Endothelial cell of umbilical vein (primary cell): ENCODE measurements around the gene KRCC1. TPM values are rescaled to one million over a fixed set of nuclear protein-coding genes. Genes with fewer than 3 reads are reported as not detected.

Experiments
- BruUV-seq: library from RNA; stranded (reverse); fragments of 400-500 nt; replicated peaks from 2 replicates; lab custom pipeline; 2021; lab: Mats Ljungman, UMichigan
- CTCF ChIA-PET: fragments of 300-600, 350-600 bp; sonication (Branson Sonifier 250); formaldehyde crosslinking; loops from one replicate; lab custom pipeline; 2021; ENCODE audit warnings: antibody characterized with exemption, inconsistent platforms; lab: Charles Lee
- POLR2A ChIA-PET: fragments of 300-600, 350-600 bp; sonication (Branson Sonifier 250); formaldehyde crosslinking; loops from one replicate; lab custom pipeline; 2021; ENCODE audit warnings: antibody characterized with exemption, inconsistent platforms; lab: Charles Lee
- DNase-seq: peaks from one replicate; pipeline ENCODE4 v3.0.0-alpha.2; 2011; ENCODE audit warnings: low read depth, low spot score
- FAIRE-seq: peaks from 2 replicates; lab custom pipeline; 2011; peaks lifted over from hg19 to GRCh38; lab: Jason Lieb, UNC
- H2AFZ ChIP-seq: 2 replicates; pipeline ENCODE4 v1.6.0; 2012; ENCODE audit warnings: low read depth, low read length, control low read depth, inconsistent platforms
- H3K27ac ChIP-seq: 2 replicates; pipeline ENCODE4 v1.5.1; 2011; ENCODE audit warnings: low read depth, mild to moderate bottlenecking, control low read depth, low read length, moderate library complexity; ENCODE audit not compliant: insufficient read depth
- H3K27me3 ChIP-seq, 2 experiments: 2 replicates each; pipeline versions ENCODE4 v1.6.0 to v1.6.1; 2011; ENCODE audit warnings: low read length in 2 of 2, mixed read lengths in 1 of 2; ENCODE audit not compliant: control insufficient read depth in 2 of 2, insufficient read depth in 2 of 2
- H3K36me3 ChIP-seq, 2 experiments: 2 replicates in 1 of 2; 3 replicates in 1 of 2; pipeline ENCODE4 v1.5.1; 2011; ENCODE audit warnings: low read length in 2 of 2, mild to moderate bottlenecking in 1 of 2, moderate library complexity in 1 of 2; ENCODE audit not compliant: control insufficient read depth in 2 of 2, insufficient read depth in 2 of 2; ENCODE audit errors: extremely low read depth in 1 of 2
- H3K4me1 ChIP-seq: 3 replicates; pipeline ENCODE4 v1.5.1; 2011; ENCODE audit warnings: mild to moderate bottlenecking, low read length; ENCODE audit not compliant: control insufficient read depth, insufficient read depth; ENCODE audit errors: extremely low read depth
- H3K4me2 ChIP-seq: 2 replicates; pipeline ENCODE4 v1.6.1; 2011; ENCODE audit warnings: low read length, control low read depth, mixed read lengths; ENCODE audit not compliant: insufficient read depth
- H3K4me3 ChIP-seq, 3 experiments: fragments of 200-600 bp in 1 of 3; sonication (generic), shearing (Covaris generic) in 1 of 3; replicated peaks in 1 of 3; 2 replicates each; pipeline ENCODE4 v1.5.1; 2011 to 2016; ENCODE audit warnings: control low read depth in 3 of 3, low read length in 3 of 3, mild to moderate bottlenecking in 2 of 3, inconsistent platforms in 1 of 3, low read depth in 1 of 3, moderate library complexity in 1 of 3; ENCODE audit not compliant: insufficient read depth in 1 of 3
- H3K79me2 ChIP-seq: 2 replicates; pipeline ENCODE4 v1.6.0; 2012; ENCODE audit warnings: low read length, inconsistent platforms; ENCODE audit not compliant: control insufficient read depth, insufficient read depth
- H3K9ac ChIP-seq: replicated peaks from 2 replicates; pipeline ENCODE3; 2011; ENCODE audit warnings: low read length, control low read depth; ENCODE audit not compliant: insufficient read depth; ENCODE audit errors: extremely low read depth
- H3K9me1 ChIP-seq: replicated peaks from 3 replicates; pipeline ENCODE4 v1.6.0; 2011; ENCODE audit warnings: mild to moderate bottlenecking, low read length; ENCODE audit not compliant: control insufficient read depth, insufficient read depth; ENCODE audit errors: extremely low read depth
- H3K9me3 ChIP-seq: replicated peaks from 2 replicates; pipeline ENCODE4 v1.5.1; 2012; ENCODE audit warnings: low read length, inconsistent platforms; ENCODE audit not compliant: control insufficient read depth, insufficient read depth
- H4K20me1 ChIP-seq: replicated peaks from 2 replicates; pipeline ENCODE3; 2011; ENCODE audit warnings: mild to moderate bottlenecking, low read length; ENCODE audit not compliant: control insufficient read depth, insufficient read depth; ENCODE audit errors: extremely low read depth
- CTCF ChIP-seq, 2 donors: IDR thresholded peaks; 1 replicate in 1 of 2; 2 replicates in 1 of 2; pipeline ENCODE4 v1.5.1; 2011; ENCODE audit warnings: low read length in 2 of 2, mild to moderate bottlenecking in 2 of 2, moderate library complexity in 2 of 2, control low read depth in 1 of 2, inconsistent platforms in 1 of 2, low read depth in 1 of 2; ENCODE audit not compliant: insufficient read depth in 1 of 2; ENCODE audit errors: extremely low read depth in 1 of 2
- EZH2 ChIP-seq: IDR thresholded peaks from 2 replicates; pipeline ENCODE4 v1.6.1; 2012; ENCODE audit warnings: borderline replicate concordance, low read depth, mild to moderate bottlenecking, moderate library complexity, low read length, inconsistent platforms; ENCODE audit not compliant: severe bottlenecking
- FOS ChIP-seq: IDR thresholded peaks from 2 replicates; pipeline ENCODE4 v1.6.1; 2011; ENCODE audit warnings: mild to moderate bottlenecking, low read length, moderate library complexity, borderline replicate concordance; ENCODE audit not compliant: insufficient read depth
- GATA2 ChIP-seq: IDR thresholded peaks from 2 replicates; pipeline ENCODE4 v1.7.0; 2011; ENCODE audit warnings: low read depth, mild to moderate bottlenecking, moderate library complexity, mixed read lengths, low read length; ENCODE audit not compliant: insufficient read length, insufficient read depth
- JUN ChIP-seq: IDR thresholded peaks from 2 replicates; pipeline ENCODE4 v1.6.1; 2011; ENCODE audit warnings: borderline replicate concordance, low read depth; ENCODE audit not compliant: insufficient read length, insufficient read depth
- MAX ChIP-seq: IDR thresholded peaks from 2 replicates; pipeline ENCODE4 v1.6.1; 2011; ENCODE audit not compliant: insufficient read depth, insufficient read length
- MYC ChIP-seq: IDR thresholded peaks from one replicate; pipeline ENCODE4 v1.6.1; 2011; ENCODE audit warnings: mild to moderate bottlenecking, low read depth, low read length
- POLR2A ChIP-seq: IDR thresholded peaks from 2 replicates; pipeline ENCODE4 v1.6.1; 2012; ENCODE audit warnings: low read depth, mild to moderate bottlenecking, control low read depth, low read length
- POLR2AphosphoS5 ChIP-seq: IDR thresholded peaks from 2 replicates; pipeline ENCODE4 v1.6.1; 2012; ENCODE audit warnings: low read depth, mild to moderate bottlenecking, control low read depth, low read length, moderate library complexity; ENCODE audit not compliant: insufficient read depth
- dilution Hi-C: fragments of 300-500 bp; cut with MboI; formaldehyde crosslinking; loops from one replicate; pipeline ENCODE4 v1.15.0; 2019; ENCODE audit warnings: low sequenced_read_pairs; ENCODE audit not compliant: extremely low pct_ligation_motif_present
- intact Hi-C: fragments of 100-400 bp; cut with micrococcal nuclease; formaldehyde crosslinking; loops from one replicate; pipeline ENCODE4 v1.10.0; 2022
- polyA plus RNA-seq, 4 experiments: library from polyadenylated mRNA; depleted of rRNA in 3 of 4; stranded (reverse) in 3 of 4; unstranded in 1 of 4; fragments of >200 nt; gene quantifications; 2 replicates each; pipeline versions ENCODE4 v1.2.1 to v1.2.3, GENCODE V29; 2011 to 2012; ENCODE audit warnings: missing spikeins in 1 of 4
- total RNA-seq: library from RNA; stranded (reverse); gene quantifications from 2 replicates; pipeline ENCODE4 v1.2.3, GENCODE V29; 2021

KRCC1 gene
- total and polyA plus RNA-seq, 2 donors (not counting 3 experiments of a cell fraction or from before 2014, with no cell fraction given), result 7.4 to 15.0 TPM

GRCh38 chr2:88097891-88098557, 42.4 kb upstream of the KRCC1 start:
- CTCF ChIA-PET, result no interaction called here
- H3K4me3 ChIP-seq, result no peak overlapping the region
- H2AFZ ChIP-seq, result no peak overlapping the region
- H3K4me2 ChIP-seq, result no peak overlapping the region
- no peaks in the 10 kb centered on the region for H4K20me1 ChIP-seq
- no peaks in the 10 kb centered on the region for H3K9me3 ChIP-seq
- intact Hi-C loops, result no loop called here
- DNase-seq, result no peak
- H3K9ac ChIP-seq, result no peak overlapping the region
- TF ChIP-seq MYC (no peak), FOS (no peak), POLR2A (no peak)
- H3K9me1 ChIP-seq, result no peaks in the 10 kb centered on the region
- no TSS peak for BruUV-seq
- no peak overlapping the region for H3K27ac ChIP-seq
- H3K36me3 ChIP-seq, result no peaks in the 10 kb centered on the region
- FAIRE-seq, result no peak
- no peaks in the 10 kb centered on the region for H3K4me1 ChIP-seq
- H3K27me3 ChIP-seq, result no peaks in the 10 kb centered on the region
- POLR2A ChIA-PET, result no interaction called here
- no peaks in the 10 kb centered on the region for H3K79me2 ChIP-seq
- dilution Hi-C loops, result no loop called here

- DNase-seq (no peak), FAIRE-seq (no peak)
- no peaks in the 10 kb centered on the region for H3K4me1 ChIP-seq
- BruUV-seq, result no TSS peak
- ChIA-PET CTCF (no interaction called here), POLR2A (no interaction called here)
- H3K79me2 ChIP-seq, result no peaks in the 10 kb centered on the region
- TF ChIP-seq MAX (no peak), POLR2A (no peak), FOS (no peak), GATA2 (no peak), POLR2AphosphoS5 (no peak), JUN (no peak), EZH2 (no peak), CTCF (IDR thresholded peaks at IDR 0.05; ENCODE audit: extremely low read depth in 1 of 2, insufficient read depth in 1 of 2, low read depth in 1 of 2, low read length in 2 of 2) (no peak), MYC (no peak)
- H3K27me3 ChIP-seq, result no peaks in the 10 kb centered on the region
- no peaks in the 10 kb centered on the region for H4K20me1 ChIP-seq
- H3K27ac ChIP-seq, result no peak overlapping the region
- H3K4me2 ChIP-seq, result no peak overlapping the region
- no peaks in the 10 kb centered on the region for H3K36me3 ChIP-seq
- intact Hi-C loops (no loop called here), dilution Hi-C loops (no loop called here)
- H2AFZ ChIP-seq, result no peak overlapping the region
- H3K4me3 ChIP-seq, result no peak overlapping the region
- H3K9me3 ChIP-seq, result no peaks in the 10 kb centered on the region
- H3K9ac ChIP-seq, result no peak overlapping the region
- H3K9me1 ChIP-seq, result no peaks in the 10 kb centered on the region
These were observed 41.6 kb upstream of the KRCC1 start for GRCh38 chr2:88097192-88097591.
